ENCODE measurements around the gene MUC5B. TPM values are rescaled to one million over a fixed set of nuclear protein-coding genes. Genes with fewer than 3 reads are reported as not detected.

Gene MUC5B
- total RNA-seq, 2 experiments from 2014 or later, result not detected

- ChIA-PET CTCF (no interaction called here), POLR2A (no interaction called here)
- Mint-ChIP-seq H3K27me3 (peaks cover 7% of the 10 kb centered on the region), H3K27ac (no peak overlapping the region), H3K9me3 (no peaks in the 10 kb centered on the region), H3K36me3 (ENCODE audit: low read depth) (no peaks in the 10 kb centered on the region), H3K4me3 (no peak overlapping the region), H3K4me1 (ENCODE audit: low read depth) (no peaks in the 10 kb centered on the region)
- intact Hi-C loops (cut with micrococcal nuclease), result no loop called here
- no peak for DNase-seq
- no peak for TF ChIP-seq CTCF (IDR thresholded peaks at IDR 0.05)
- no peak for ATAC-seq
These were observed 3.4 kb upstream of the MUC5B start for GRCh38 chr11:1219446-1219833.

- Mint-ChIP-seq H3K9me3 (no peaks in the 10 kb centered on the region), H3K27me3 (peaks cover 7% of the 10 kb centered on the region), H3K4me3 (no peak overlapping the region), H3K36me3 (ENCODE audit: low read depth) (no peaks in the 10 kb centered on the region), H3K4me1 (ENCODE audit: low read depth) (no peaks in the 10 kb centered on the region), H3K27ac (no peak overlapping the region)
- DNase-seq, result no peak
- ATAC-seq, result no peak
- ChIA-PET POLR2A (no interaction called here), CTCF (no interaction called here)
- intact Hi-C loops (cut with micrococcal nuclease), result no loop called here
- TF ChIP-seq CTCF (IDR thresholded peaks at IDR 0.05), result no peak
These were observed 2.7 kb upstream of the MUC5B start for GRCh38 chr11:1219834-1220815.

- ChIA-PET CTCF (no interaction called here), POLR2A (no interaction called here)
- H3K27me3 Mint-ChIP-seq, result peaks cover 6% of the 10 kb centered on the region
- no peak for DNase-seq
- intact Hi-C loops (cut with micrococcal nuclease), result no loop called here
- H3K4me3 Mint-ChIP-seq, result no peak overlapping the region
- no peaks in the 10 kb centered on the region for H3K9me3 Mint-ChIP-seq
- no peaks in the 10 kb centered on the region for H3K4me1 Mint-ChIP-seq (ENCODE audit: low read depth)
- TF ChIP-seq CTCF (IDR thresholded peaks at IDR 0.05), result no peak
- H3K27ac Mint-ChIP-seq, result no peak overlapping the region
- no peak for ATAC-seq
- H3K36me3 Mint-ChIP-seq (ENCODE audit: low read depth), result no peaks in the 10 kb centered on the region
These were observed 1.7 kb upstream of the MUC5B start for GRCh38 chr11:1220941-1221721.

GRCh38 chr11:1221848-1222311 lies 986 bp upstream of the MUC5B start:
- no peak for TF ChIP-seq CTCF (IDR thresholded peaks at IDR 0.05)
- Mint-ChIP-seq H3K4me3 (no peak overlapping the region), H3K27me3 (peaks cover 6% of the 10 kb centered on the region), H3K36me3 (ENCODE audit: low read depth) (no peaks in the 10 kb centered on the region), H3K9me3 (no peaks in the 10 kb centered on the region), H3K4me1 (ENCODE audit: low read depth) (no peaks in the 10 kb centered on the region), H3K27ac (no peak overlapping the region)
- DNase-seq (no peak), ATAC-seq (no peak)
- CTCF ChIA-PET, result interaction anchor here (1.0 kb wide), 1 partner anchor 19 kb away, joined by 3 read pairs; no protein-coding TSS in a partner anchor
- POLR2A ChIA-PET, result no interaction called here
- intact Hi-C loops (cut with micrococcal nuclease), result no loop called here
